Cardiac muscle cell (in vitro differentiated cells and primary cell): ENCODE measurements around the gene FGF19. TPM values are rescaled to one million over a fixed set of nuclear protein-coding genes. Genes with fewer than 3 reads are reported as not detected.

Experiments used
- DNase-seq, 2 donors: peaks; one replicate each; pipeline versions ENCODE4 v3.0.0 to v3.0.0-alpha.2; 2010 to 2017; ENCODE audit warnings: low read depth in 1 of 2, low spot score in 1 of 2
- H3K27ac ChIP-seq: fragments of 200-600 bp; sonication (generic); 2 replicates; pipeline ENCODE4 v1.5.1; 2016
- H3K27me3 ChIP-seq: fragments of 200-600 bp; sonication (generic); 2 replicates; pipeline ENCODE4 v1.6.0; 2016; ENCODE audit warnings: control low read depth
- H3K36me3 ChIP-seq: fragments of 200-600 bp; sonication (generic); 2 replicates; pipeline ENCODE4 v1.5.1; 2016; ENCODE audit warnings: control low read depth
- H3K4me1 ChIP-seq: fragments of 200-600 bp; sonication (generic); 2 replicates; pipeline ENCODE4 v1.8.1; 2017; ENCODE audit warnings: low read depth, mild to moderate bottlenecking, mixed run types
- H3K4me3 ChIP-seq: fragments of 200-600 bp; sonication (generic); 2 replicates; pipeline ENCODE4 v1.5.1; 2016; ENCODE audit warnings: mild to moderate bottlenecking
- H3K9me3 ChIP-seq: fragments of 200-600 bp; sonication (generic); 2 replicates; pipeline ENCODE4 v1.5.1; 2017; ENCODE audit warnings: low read depth, mild to moderate bottlenecking, control low read depth
- polyA plus RNA-seq: library from polyadenylated mRNA; unstranded; fragments of >200 nt; fragmentation: Nextera tagmentation; extraction: Ambion mirVana; gene quantifications from 2 replicates; pipeline ENCODE4 v1.2.1, GENCODE V29; 2016
- total RNA-seq: library from RNA; depleted of rRNA; stranded (reverse); fragments of >200 nt; gene quantifications from 2 replicates; pipeline ENCODE4 v1.2.3, GENCODE V29; 2016
- TF ChIP-seq, protein P1 (sequence below): IDR thresholded peaks from 2 replicates; pipeline ENCODE4 v1.5.1; 2012; ENCODE audit warnings: low read depth, mild to moderate bottlenecking, low read length

FGF19 gene
- total and polyA plus RNA-seq, 2 experiments from 2014 or later, result not detected

DNA sequence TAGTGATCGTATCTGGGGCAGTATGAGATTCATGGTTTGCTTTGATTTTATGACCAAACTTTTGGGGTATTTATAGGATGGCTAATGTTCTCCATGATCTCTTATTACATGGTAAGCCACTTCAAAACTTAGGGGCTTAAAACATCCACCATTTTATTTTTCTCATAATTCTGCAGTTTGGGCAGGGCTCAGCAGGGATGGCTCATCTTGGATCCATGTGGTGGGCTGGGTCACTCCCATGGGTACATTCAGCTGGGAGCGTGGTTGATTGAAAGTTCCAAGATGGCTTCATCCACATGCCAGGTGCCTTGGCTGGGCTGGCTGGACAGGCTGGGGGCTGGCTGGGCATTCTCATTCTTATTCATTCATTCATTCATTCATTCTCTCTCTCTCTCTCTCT, 30.5 kb upstream of the FGF19 start:
- H3K9me3 ChIP-seq, result no peaks in the 10 kb centered on the region
- H3K36me3 ChIP-seq, result no peaks in the 10 kb centered on the region
- TF ChIP-seq, protein P1, sequence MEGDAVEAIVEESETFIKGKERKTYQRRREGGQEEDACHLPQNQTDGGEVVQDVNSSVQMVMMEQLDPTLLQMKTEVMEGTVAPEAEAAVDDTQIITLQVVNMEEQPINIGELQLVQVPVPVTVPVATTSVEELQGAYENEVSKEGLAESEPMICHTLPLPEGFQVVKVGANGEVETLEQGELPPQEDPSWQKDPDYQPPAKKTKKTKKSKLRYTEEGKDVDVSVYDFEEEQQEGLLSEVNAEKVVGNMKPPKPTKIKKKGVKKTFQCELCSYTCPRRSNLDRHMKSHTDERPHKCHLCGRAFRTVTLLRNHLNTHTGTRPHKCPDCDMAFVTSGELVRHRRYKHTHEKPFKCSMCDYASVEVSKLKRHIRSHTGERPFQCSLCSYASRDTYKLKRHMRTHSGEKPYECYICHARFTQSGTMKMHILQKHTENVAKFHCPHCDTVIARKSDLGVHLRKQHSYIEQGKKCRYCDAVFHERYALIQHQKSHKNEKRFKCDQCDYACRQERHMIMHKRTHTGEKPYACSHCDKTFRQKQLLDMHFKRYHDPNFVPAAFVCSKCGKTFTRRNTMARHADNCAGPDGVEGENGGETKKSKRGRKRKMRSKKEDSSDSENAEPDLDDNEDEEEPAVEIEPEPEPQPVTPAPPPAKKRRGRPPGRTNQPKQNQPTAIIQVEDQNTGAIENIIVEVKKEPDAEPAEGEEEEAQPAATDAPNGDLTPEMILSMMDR, result no peak
- DNase-seq, result no peak
- H3K27ac ChIP-seq, result no peak overlapping the region
- no peaks in the 10 kb centered on the region for H3K4me1 ChIP-seq
- no peak overlapping the region for H3K4me3 ChIP-seq
- H3K27me3 ChIP-seq, result no peaks in the 10 kb centered on the region

DNA sequence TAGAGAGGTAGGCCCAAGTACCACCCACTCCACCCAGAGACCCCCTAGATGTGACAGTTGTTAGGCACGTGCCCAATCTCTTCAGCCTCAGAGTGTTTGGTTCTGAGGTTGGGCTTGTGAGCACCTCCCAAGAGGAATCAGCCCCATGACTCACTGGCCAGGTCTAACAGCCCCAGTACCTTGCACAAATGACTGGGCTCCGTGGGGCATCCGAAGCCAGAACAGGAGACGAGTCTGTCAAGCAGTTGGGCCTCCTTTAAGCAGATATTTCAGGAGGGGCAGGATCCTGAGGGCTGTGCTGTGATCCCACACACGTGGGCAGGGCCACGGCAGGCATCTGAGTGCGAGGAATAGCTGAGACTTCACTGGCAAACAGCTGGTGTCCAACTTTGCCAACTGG, 29.1 kb upstream of the FGF19 start:
- H3K4me1 ChIP-seq, result no peaks in the 10 kb centered on the region
- no peak for DNase-seq
- H3K27ac ChIP-seq, result no peak overlapping the region
- H3K4me3 ChIP-seq, result no peak overlapping the region
- H3K9me3 ChIP-seq, result no peaks in the 10 kb centered on the region
- TF ChIP-seq, protein P1, result no peak
- no peaks in the 10 kb centered on the region for H3K36me3 ChIP-seq
- H3K27me3 ChIP-seq, result no peaks in the 10 kb centered on the region

DNA sequence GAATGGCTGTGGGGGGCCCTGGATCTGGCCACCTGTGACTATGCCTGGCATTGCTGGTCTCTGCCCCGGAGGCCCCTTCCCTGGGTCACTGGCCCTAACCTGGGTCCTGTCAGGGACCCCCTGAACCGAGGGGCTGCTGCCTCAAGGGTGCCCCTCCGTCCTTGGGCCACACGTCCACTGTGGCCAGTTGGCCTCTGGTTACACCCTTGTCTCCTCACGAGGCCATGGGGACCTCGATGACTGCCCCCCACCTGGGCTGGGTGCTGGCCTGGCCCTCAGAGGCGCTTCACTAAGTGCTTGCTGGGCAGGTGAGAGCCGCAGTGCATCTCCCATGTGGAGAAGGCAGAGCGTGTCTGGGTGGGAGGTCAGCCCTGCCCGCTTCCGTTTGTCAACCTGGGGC, 27.3 kb upstream of the FGF19 start:
- TF ChIP-seq, protein P1, result no peak
- Histone ChIP-seq H3K36me3 (no peaks in the 10 kb centered on the region), H3K27me3 (no peaks in the 10 kb centered on the region)

DNA sequence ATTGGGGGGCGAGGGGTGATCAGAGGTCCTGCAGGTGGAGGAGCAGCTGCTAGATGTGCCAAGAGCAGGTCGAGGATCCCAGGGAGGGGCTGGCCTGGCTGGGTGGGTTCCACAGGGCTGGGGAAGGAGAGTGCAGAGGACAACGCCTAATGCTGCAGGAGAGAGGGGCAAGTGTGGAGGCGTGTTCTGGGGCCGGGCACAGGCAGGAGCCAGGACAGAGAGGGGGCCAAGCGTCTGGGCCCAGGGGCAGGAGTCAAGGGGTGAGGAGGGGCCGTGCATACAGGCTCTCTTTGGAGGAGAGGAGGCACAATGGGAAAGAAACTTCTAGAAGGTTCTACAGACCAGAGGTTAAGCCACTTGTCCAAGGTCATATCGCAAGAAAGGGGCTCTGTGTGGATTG, 26.7 kb upstream of the FGF19 start:
- no peaks in the 10 kb centered on the region for H3K4me1 ChIP-seq
- H3K4me3 ChIP-seq, result no peak overlapping the region
- no peaks in the 10 kb centered on the region for H3K27me3 ChIP-seq
- TF ChIP-seq, protein P1, result no peak
- no peaks in the 10 kb centered on the region for H3K36me3 ChIP-seq
- no peaks in the 10 kb centered on the region for H3K9me3 ChIP-seq
- DNase-seq, result no peak
- H3K27ac ChIP-seq, result no peak overlapping the region

More for the DNA sequence above, 27.3 kb upstream of the FGF19 start:
- Histone ChIP-seq H3K9me3 (no peaks in the 10 kb centered on the region), H3K4me1 (no peaks in the 10 kb centered on the region), H3K27ac (no peak overlapping the region), H3K4me3 (no peak overlapping the region)
- no peak for DNase-seq

DNA sequence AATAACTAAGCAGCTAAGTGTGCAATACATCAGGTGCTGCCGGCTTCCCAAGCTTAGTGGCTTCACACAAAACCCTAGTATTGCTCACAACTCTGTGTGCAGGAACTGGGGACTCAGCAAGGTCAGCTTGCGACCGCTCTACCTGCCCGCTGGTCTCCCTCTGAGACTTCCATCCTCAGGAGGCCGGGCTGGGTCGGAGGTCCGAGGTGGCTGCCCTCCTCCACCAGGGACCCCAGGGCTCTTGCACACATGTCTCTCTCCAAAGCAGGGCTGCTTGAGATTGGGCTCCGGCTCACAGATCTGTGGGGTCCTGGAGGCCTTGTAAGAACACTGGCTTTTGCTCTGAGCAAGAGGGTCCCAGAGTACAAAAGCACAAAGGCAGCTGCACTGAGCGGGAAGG, 25.4 kb upstream of the FGF19 start:
- no peak overlapping the region for H3K4me3 ChIP-seq
- DNase-seq, result no peak
- no peak overlapping the region for H3K27ac ChIP-seq
- H3K36me3 ChIP-seq, result no peaks in the 10 kb centered on the region
- H3K27me3 ChIP-seq, result no peaks in the 10 kb centered on the region
- H3K9me3 ChIP-seq, result no peaks in the 10 kb centered on the region
- TF ChIP-seq, protein P1, result no peak
- no peaks in the 10 kb centered on the region for H3K4me1 ChIP-seq

DNA sequence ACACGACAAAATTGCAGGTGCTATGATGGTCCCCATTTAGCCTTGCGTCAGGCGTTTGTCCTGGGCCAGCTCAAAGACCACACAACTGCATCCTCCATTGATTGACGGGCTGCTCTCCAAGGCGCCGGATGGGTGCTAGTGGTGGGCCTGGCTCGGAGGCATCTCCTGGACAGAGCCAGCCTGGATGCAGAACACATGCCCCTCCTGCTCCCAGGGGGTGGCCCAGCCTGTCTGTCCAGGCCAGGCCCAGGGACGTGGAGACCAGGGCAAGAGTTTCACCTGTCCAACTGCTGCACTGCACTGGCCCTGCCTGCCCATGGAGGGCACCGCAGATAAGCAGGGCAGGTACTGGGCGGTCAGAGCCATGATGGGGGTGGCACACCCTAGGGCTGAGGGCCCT, 23.4 kb upstream of the FGF19 start:
- TF ChIP-seq, protein P1, result no peak
- H3K4me3 ChIP-seq, result no peak overlapping the region
- H3K4me1 ChIP-seq, result no peaks in the 10 kb centered on the region
- no peak overlapping the region for H3K27ac ChIP-seq
- DNase-seq, result no peak
- no peaks in the 10 kb centered on the region for H3K9me3 ChIP-seq
- no peaks in the 10 kb centered on the region for H3K27me3 ChIP-seq
- H3K36me3 ChIP-seq, result no peaks in the 10 kb centered on the region
